GM15510 (cell line): ENCODE measurements around the gene SLC7A10.

Experiments used
- POLR2A ChIP-seq: IDR thresholded peaks from 3 replicates; pipeline ENCODE4 v1.6.1; 2011; ENCODE audit warnings: borderline replicate concordance; ENCODE audit not compliant: insufficient read length; ENCODE audit errors: extremely low read depth

Gene SLC7A10

DNA sequence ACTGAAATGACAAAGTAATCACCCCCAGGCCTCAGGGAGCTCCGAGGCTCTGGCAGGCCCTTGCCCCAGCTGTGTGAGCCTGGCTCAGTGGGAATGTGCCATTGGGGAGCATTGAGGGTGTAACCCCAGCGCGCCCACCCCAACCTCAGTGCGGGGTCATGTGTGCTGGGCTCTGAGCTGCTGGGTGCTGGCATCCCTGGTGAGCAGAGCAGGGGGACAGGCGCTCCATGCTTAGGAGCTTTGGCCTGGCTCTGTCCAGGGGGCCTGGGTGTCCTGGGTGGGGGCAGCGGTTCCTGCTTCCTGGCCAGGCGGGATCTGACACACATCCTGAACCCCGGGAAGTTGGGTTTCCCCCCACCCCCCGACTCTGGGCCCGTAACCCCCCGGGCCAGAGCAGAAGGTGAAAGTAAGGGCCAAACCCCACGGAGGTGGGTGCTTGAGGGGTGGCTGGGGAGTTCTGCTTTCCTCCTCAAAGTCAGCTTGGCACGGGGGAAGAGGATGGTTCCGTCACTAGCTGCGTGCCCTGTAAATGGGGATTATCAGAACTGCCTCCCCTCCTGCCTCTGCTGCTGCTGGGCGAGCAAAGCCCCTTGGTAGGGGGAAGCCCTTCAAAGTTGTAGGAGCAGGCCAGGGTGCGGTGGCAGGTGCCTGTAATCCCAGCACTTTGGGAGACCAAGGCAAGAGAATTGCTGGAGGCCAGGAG, 29.9 kb downstream of the SLC7A10 start:
- TF ChIP-seq POLR2A, result no peak

DNA sequence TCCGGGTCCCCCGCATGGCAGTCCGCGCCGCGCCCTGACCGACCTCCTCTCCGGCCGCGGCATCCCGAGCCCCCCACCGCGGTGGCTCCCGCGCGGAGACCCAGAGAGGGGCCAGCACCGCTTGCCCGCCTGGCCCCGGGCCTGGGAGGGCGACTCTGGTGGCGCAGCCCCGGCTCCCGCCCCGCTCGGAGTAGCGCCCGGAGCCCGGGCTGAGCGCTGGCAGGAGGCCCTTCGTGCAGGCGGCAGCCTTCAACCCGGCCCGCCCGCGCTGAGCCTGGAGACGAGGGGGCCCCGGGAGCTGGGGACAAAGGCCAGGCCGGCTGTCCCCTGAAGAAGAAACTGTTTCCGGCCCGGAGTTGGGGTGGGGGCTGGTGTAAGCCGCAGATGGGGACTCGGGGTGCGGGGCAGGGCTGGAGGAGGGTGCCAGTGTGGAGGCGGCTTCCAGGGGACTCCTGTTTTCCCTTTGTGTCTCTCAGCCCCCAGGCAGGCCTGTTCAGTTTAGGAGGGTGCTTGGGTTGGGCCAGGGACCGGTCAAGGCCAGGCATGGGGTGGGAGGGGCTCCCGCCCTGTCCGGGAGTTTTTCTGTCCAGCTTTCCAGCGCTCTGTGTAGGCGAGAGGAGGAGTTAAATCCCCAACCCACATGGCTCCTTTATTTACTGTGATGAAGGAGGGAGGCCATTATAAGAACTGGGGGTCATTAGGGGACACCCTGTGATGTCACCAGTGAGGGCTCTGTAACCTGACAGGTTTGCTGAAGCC, 30.6 kb downstream of the SLC7A10 start:
- no peak for TF ChIP-seq POLR2A

DNA sequence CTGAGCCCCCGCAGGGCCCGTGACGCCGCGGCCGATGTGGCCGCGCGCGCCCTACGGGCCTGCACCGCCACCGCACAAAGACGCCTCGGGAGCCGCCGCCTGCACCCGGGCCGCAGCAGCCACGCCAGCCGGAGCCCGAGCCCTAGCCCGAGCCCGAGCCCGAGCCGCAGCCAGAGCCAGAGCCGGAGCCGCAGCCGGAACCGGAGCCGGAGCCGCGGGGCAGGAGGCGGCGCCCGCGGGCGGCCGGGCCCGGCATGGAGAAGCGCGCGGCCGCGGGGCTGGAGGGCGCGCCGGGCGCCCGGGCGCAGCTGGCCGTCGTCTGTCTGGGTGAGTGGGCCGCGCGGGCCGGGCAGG, 31.1 kb downstream of the SLC7A10 start:
- no peak for TF ChIP-seq POLR2A

DNA sequence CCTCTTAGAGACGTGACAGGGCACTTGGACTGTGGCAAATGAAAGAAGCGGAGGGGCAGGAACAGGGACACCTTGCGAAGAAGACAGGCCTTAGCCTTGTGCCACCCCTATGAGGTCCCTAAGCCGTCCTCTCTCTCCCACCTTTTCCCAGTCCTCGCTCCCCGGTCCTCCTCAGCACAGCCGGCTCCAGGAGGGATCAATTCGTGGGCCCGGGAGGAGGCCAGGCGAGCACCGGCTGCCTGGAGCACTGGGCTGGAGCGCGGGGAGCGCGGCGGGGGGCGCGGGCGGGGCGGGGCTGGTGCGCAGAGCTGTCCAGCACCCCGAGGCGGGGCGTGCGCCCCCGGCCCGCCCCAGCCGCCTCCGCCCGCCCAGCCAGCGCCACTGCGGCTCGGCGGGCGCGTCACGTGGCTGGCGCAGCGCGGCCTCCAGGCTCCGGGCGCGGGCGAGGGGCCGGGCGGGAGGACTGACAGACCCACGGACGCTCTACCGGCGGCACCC, 31.7 kb downstream of the SLC7A10 start, which contains the start of gene LRP3:
LRP3 (plus strand) TSS at position 466 of the 498 bp plus-strand sequence. CDS start 456 bp downstream, outside the sequence.
- no peak for TF ChIP-seq POLR2A

DNA sequence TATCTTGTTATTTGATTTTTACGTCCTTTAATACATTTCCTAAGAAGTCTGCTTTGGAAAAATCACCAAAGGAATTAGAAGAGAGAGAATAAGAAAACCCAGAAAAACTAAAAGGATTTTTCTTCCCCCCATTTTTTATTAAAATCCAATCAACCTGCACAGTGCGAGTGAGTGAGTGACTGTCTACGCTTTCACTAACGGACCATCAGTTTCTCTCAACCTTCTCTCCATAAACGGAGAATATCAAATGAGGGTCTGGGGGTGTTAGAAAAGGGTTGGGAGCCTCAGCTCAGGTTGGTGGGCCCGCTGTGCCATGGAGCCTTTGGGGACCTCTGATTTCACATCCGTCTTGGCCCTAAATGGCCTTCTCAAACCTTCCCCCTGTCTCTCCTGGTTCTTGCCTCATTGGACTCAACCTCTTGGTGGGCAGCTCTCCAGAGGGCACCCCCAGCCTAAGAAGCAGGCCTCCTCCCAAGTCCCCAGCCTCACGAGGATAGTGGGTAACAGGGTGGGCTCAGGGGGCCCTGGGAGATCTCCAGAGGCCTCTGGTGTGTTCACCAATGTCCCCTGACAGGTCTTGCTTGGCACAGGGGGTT, 32.3 kb downstream of the SLC7A10 start:
- TF ChIP-seq POLR2A, result no peak

DNA sequence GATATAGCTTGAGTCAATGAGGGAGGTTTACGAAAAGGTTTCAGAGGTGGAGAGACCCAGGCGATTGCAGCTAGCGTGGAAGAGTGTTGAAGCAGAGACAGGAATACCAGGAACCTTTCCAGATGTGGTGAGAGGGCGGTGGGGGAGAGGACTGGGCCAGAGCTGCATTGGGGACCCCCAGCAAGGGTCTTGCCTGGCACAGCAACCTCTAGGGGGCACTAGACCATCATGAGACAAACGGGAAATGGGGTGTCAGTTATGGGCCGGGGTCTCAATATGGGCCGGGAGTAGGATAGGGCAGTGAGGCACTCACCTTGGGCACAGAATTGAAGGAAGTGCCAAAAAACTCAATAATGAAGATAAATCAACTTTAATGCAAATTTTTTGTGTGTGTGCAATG, 33.6 kb downstream of the SLC7A10 start:
- TF ChIP-seq POLR2A, result no peak

DNA sequence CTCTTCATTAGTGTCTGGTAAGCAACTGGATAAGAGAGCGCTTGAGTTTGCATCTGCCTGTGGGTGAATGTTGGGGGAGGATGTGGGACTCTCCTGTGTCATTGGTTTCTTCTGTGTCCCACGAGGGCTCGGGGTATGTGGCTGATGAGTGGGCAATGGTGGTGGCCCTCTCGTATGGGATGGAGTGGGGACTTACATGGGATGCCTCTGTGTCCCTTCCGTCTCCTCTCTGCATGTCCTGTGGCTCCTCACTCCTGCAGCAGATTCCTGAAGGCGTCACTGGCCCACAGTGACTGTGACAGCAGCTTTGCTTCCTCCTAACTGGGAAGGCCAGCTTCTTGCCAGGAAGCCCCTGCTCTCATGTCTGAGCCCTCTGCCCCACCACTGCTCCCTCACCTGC, 34.1 kb downstream of the SLC7A10 start:
- no peak for TF ChIP-seq POLR2A

DNA sequence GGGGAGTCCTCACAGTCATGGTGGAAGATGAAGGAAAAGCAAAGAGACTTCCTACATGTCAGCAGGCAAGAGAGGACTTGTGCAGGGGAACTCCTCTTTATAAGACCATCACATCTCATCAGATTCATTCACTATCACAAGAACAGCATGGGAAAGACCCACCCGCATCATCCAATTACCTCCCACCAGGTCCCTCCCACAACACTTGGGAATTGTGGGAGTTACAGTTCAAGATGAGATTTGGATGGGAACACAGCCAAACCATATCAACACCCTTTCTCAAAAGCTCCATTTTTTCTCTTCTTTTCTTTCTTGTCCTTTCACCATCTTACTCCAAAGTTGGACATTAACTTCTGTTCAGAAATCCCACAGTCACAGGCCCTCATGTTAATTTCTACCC, 36.2 kb downstream of the SLC7A10 start:
- no peak for TF ChIP-seq POLR2A

DNA sequence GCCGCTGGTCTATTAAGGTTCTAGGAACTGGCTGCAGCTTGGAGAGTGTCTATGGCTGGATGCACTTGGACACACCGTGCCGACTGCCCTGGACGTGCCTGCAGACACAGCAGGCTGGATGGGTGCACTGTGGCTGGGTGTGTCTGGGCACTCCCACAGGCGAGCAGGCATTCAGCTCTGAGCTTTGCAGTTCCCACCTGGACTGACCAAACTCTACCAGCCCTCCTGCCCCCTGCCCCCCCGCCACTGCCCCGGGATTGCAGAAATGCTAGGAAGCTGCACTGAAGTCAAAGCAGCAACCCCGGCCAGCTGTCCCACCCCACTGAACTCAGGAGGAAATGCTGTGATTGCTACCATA, 38.5 kb downstream of the SLC7A10 start:
- no peak for TF ChIP-seq POLR2A

DNA sequence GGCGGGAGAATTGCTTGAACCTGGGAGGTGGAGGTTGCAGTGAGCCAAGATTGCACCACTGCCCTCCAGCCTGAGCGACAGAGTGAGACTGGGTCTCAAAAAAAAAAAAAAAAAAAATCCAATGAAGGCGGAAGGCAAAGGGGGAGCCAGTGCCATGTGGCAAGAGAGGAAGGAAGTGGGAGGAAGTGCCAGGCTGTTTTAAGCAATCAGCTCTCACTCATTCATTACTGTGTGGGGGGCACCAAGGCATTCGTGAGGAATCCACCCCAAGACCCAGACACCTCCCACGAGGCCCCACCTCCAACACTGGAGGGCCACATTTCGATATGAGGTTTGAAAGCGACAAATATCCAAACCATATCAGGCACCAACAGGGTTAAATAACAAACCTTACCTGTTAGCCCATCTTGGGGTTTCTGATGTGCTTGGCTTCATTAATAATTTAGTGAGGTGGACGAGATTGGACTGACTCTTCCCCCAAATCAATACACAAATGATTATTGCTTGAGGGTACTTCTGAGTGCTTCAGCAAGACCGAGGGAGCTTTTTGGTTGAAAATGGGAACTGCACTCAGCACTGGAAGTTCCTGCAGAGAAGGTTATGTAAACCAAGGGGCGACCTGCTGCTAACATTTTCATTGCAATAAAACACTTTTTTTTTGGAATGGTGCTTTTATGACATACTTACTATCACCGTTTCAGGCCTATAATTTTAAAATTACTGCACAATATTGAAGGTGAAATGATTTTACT, 39.0 kb downstream of the SLC7A10 start:
- TF ChIP-seq POLR2A, result no peak

DNA sequence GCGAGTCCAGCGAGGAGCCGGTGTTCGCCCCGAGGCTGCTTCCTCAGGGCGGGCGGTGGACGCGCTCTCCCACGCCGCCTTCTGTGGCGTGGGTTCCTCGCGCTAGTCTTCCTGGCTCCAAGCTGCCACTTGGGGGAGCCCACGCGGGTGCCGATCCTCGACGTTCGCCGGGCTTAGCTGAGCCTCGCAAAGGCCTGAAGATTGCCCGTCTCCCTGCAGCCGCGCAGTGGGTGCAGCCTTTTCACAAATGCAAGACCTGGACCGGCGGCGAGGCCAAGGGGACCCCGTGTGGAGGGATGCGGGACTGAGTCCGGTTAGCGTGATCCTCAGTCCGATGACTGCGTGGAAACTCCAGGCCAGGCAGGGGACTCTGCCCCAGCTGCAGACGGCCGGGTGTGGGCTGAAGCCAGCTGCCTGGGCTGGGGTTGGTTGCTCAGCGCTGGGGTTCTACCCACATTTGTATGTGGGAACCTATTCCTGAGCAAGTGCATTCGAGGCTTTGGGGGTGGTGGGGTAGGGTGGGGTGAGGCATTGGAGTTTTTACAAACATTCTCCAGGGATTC, 48.2 kb downstream of the SLC7A10 start:
- TF ChIP-seq POLR2A, result no peak

DNA sequence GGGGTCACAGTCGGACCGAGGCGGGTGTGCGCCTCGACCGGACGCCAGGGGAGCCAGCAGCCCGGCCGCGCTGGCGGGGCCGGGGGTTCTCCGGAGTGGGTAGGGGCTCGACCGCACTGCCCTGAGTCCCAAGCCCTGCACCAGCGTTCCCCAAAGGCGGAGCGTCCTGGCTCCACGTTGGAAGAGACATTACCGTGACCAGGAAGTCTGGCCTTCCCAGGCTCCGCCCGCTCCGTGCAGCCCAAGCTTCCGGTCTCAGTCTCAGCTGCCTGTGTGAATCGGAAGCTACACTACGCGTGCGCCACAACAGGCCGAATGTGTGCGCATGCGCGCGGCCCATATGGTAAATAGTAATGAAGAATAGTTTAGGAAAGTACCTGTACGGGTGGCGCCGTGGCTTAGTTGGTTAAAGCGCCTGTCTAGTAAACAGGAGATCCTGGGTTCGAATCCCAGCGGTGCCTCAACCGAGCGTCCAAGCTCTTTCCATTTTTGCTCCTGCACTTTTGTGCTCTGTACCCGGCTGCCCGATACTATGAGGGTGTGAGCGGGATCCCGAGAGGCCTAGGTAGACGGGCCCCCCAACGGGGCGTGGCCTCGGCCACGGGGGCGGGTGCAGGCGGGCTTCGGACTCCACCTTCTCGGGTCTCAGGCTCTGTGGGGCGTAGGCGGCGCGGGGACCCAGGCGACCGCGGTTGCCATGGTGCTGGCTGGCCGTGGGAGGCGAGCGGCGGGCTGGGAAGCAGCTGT, 48.8 kb downstream of the SLC7A10 start:
- TF ChIP-seq POLR2A, result peak; percentile 96

DNA sequence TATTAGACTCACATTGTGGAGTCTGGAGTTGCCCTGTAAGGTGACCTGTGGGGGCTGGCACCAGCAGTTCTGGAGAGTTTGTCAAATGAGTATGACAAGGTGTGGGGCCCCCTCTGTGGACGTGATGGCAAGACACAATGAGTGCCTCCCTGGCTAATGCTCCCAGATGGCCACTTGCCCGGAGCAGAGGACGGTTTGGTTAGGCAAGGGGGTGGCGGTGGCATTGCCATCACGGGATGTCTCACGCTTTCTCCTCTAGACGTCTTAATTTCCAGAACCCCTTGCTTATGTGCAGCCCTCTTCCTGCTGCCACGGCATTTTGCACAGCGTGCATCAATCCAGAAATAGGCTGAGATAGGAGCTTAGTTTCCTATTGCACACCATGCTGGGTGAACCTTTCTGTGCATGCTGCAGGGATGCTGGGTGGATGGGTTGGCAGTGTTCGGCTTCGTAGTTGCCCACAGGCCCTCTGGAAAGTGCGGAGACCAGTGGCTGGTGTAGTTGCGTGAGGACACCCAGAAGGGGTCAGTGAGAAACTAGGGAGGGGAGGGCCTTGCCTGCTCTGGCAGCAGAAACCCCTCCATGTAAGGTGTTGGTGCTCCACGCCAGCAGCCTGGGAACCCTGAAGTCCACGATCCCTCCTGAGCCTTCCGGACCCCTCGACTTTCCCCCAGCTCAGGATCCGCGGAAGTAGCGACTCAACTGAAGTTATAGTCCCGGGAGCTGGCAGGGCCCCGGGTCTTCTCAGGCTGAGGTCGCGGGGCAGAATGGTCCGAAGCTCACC, 49.6 kb downstream of the SLC7A10 start:
- TF ChIP-seq POLR2A, result no peak
